Sigmoid colon (tissue), 7 donors: ENCODE data around the gene SYT11. TPM values are rescaled to one million over a fixed set of nuclear protein-coding genes. Genes with fewer than 3 reads are reported as not detected.
"Not testable (repeated sequence)": the region's sequence is repeated elsewhere in the genome, so short reads cannot be mapped to it uniquely, and the experiment has no call there.

Experiments
- DNase-seq: peaks from one replicate; pipeline ENCODE4 v3.0.0-alpha.2; 2019
- H3K27ac ChIP-seq, 4 donors: fragments of 200-600 bp; sonication (generic); one replicate each; pipeline ENCODE4 v1.5.1; 2016 to 2019; ENCODE audit warnings: mild to moderate bottlenecking in 1 of 4
- H3K27me3 ChIP-seq, 3 donors: fragments of 200-600 bp; sonication (generic); one replicate each; pipeline ENCODE4 v1.5.1; 2019; ENCODE audit warnings: mild to moderate bottlenecking in 1 of 3
- H3K36me3 ChIP-seq, 4 donors: fragments of 200-600 bp; sonication (generic); one replicate each; pipeline ENCODE4 v1.5.1; 2016 to 2019
- H3K4me1 ChIP-seq, 4 donors: fragments of 200-600 bp; sonication (generic); one replicate each; pipeline ENCODE4 v1.5.1; 2017 to 2019
- H3K4me3 ChIP-seq, 4 donors: fragments of 200-600 bp; sonication (generic); one replicate each; pipeline ENCODE4 v1.5.1; 2017 to 2019; ENCODE audit warnings: mild to moderate bottlenecking in 2 of 4, moderate library complexity in 1 of 4
- H3K9me3 ChIP-seq, 4 donors: fragments of 200-600 bp in 3 of 4; sonication (generic) in 3 of 4; one replicate each; pipeline versions ENCODE4 v1.5.1 to v1.6.1; 2013 to 2019
- EP300 ChIP-seq, 4 donors: sonication (generic); formaldehyde crosslinking; IDR thresholded peaks; one replicate each; pipeline ENCODE4 v1.6.1; 2017; ENCODE audit warnings: antibody characterized with exemption in 4 of 4
- POLR2A ChIP-seq, 2 donors: fragments of 450-650 bp; IDR thresholded peaks; one replicate each; pipeline ENCODE4 v1.6.1; 2016; ENCODE audit warnings: antibody characterized with exemption in 2 of 2, mild to moderate bottlenecking in 2 of 2, moderate library complexity in 2 of 2
- POLR2AphosphoS5 ChIP-seq, 4 donors: sonication (generic); formaldehyde crosslinking; IDR thresholded peaks; one replicate each; pipeline ENCODE4 v1.6.1; 2017; ENCODE audit warnings: antibody characterized with exemption in 4 of 4
- WGBS, 2 donors: extraction: QIAGEN DNeasy Blood & Tissue Kit; methylation state at CpG; one replicate each; pipeline ENCODE4 v1.1.7; 2013; 5-methylcytosine and 5-hydroxymethylcytosine counted together
- intact Hi-C: fragments of 100-400 bp; cut with DNase I; formaldehyde crosslinking; loops from one replicate; pipeline ENCODE4 v1.15.1; 2023
- polyA plus RNA-seq, 3 donors: library from polyadenylated mRNA; stranded (reverse); fragments of 200-250 nt; gene quantifications; one replicate each; pipeline ENCODE4 v1.2.3, GENCODE V29; 2013
- total RNA-seq, 4 donors: library from RNA; depleted of rRNA; stranded (reverse); fragments of >200 nt; gene quantifications; one replicate each; pipeline ENCODE4 v1.1.0, GENCODE V29; 2016
- TF ChIP-seq, protein P1 (sequence below), 4 experiments: fragments of 450-650 bp in 3 of 4; fragments of 200-600 bp in 1 of 4; IDR thresholded peaks; one replicate each; pipeline ENCODE4 v1.5.1; 2016 to 2019; ENCODE audit warnings: antibody characterized with exemption in 4 of 4, mild to moderate bottlenecking in 3 of 4, moderate library complexity in 2 of 4
- donor health status: healthy with polysubstance abuse.
- donor health status: Bipolar disorder and iron deficiency.
- donor health status: healthy.

The SYT11 gene
- total and polyA plus RNA-seq, 7 donors = under 0.01 to 29.1 (median 14.0) TPM

GRCh38 chr1:155893389-155894142 lies 34.2 kb downstream of the SYT11 start:
- H3K36me3 ChIP-seq = peaks cover 0 to 25% (median 8%) of the 10 kb centered on the region in 4 donors
- peak in 1 of 4 donors; percentile 52 for TF ChIP-seq POLR2AphosphoS5 (IDR thresholded peaks at IDR 0.05)
- no peak for TF ChIP-seq POLR2A (IDR thresholded peaks at IDR 0.05)
- TF ChIP-seq, protein P1, sequence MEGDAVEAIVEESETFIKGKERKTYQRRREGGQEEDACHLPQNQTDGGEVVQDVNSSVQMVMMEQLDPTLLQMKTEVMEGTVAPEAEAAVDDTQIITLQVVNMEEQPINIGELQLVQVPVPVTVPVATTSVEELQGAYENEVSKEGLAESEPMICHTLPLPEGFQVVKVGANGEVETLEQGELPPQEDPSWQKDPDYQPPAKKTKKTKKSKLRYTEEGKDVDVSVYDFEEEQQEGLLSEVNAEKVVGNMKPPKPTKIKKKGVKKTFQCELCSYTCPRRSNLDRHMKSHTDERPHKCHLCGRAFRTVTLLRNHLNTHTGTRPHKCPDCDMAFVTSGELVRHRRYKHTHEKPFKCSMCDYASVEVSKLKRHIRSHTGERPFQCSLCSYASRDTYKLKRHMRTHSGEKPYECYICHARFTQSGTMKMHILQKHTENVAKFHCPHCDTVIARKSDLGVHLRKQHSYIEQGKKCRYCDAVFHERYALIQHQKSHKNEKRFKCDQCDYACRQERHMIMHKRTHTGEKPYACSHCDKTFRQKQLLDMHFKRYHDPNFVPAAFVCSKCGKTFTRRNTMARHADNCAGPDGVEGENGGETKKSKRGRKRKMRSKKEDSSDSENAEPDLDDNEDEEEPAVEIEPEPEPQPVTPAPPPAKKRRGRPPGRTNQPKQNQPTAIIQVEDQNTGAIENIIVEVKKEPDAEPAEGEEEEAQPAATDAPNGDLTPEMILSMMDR (IDR thresholded peaks at IDR 0.05) = no peak
- intact Hi-C loops = no loop called here

GRCh38 chr1:155895617-155896016 lies 36.2 kb downstream of the SYT11 start:
- H3K27me3 ChIP-seq, DNase-seq, H3K4me3 ChIP-seq, H3K9me3 ChIP-seq, H3K27ac ChIP-seq, intact Hi-C loops: not testable (repeated sequence)
- Histone ChIP-seq H3K36me3 (peaks cover 6 to 45% (median 21%) of the 10 kb centered on the region in 4 donors), H3K4me1 (peaks cover 0 to 14% (median 2%) of the 10 kb centered on the region in 4 donors)
- WGBS, 2 donors = 94 to 97% methylated on average over 6 of the region's 6 CpGs

More at GRCh38 chr1:155893389-155894142, 34.2 kb downstream of the SYT11 start:
- no peak overlapping the region for H3K4me3 ChIP-seq
- WGBS, 2 donors = 41 to 68% methylated on average over 10 of the region's 10 CpGs
- peaks cover 0 to 14% (median 2%) of the 10 kb centered on the region in 4 donors for H3K4me1 ChIP-seq
- no peaks in the 10 kb centered on the region for H3K27me3 ChIP-seq
- DNase-seq = no peak
- H3K27ac ChIP-seq = peak overlapping the region; percentile 47 to 64 (median 59)
- no peaks in the 10 kb centered on the region for H3K9me3 ChIP-seq

DNA sequence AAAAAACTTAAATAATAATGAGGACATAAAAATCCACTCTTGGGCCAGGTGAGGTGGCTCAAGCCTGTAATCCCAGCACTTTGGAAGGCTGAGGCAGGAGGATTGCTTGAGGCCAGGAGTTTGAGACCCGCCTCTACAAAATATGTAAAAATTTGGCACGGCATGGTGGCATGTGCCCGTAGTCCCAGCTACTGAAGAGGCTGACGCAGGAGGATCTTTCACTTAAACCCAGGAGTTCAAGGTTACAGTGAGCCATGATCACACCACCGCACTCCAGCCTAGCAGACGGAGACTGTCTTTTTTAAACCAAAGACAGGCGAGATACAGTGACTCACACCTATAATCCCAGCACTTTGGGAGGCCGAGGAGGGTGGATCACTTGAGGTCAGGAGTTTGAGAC lies 37.1 kb downstream of the SYT11 start:
- DNase-seq, H3K27ac ChIP-seq, H3K4me3 ChIP-seq, intact Hi-C loops, H3K27me3 ChIP-seq, H3K9me3 ChIP-seq: not testable (repeated sequence)
- 95 to 97% methylated on average over 8 of the region's 8 CpGs for WGBS, 2 donors
- H3K4me1 ChIP-seq = peaks cover 0 to 14% (median 2%) of the 10 kb centered on the region in 4 donors
- H3K36me3 ChIP-seq = peaks cover 13 to 54% (median 26%) of the 10 kb centered on the region in 4 donors

GRCh38 chr1:155897746-155898145 lies 38.4 kb downstream of the SYT11 start:
- H3K36me3 ChIP-seq = peaks cover 13 to 66% (median 38%) of the 10 kb centered on the region in 4 donors
- no peak overlapping the region for H3K27ac ChIP-seq
- TF ChIP-seq, protein P1 (IDR thresholded peaks at IDR 0.05) = no peak
- TF ChIP-seq POLR2A (IDR thresholded peaks at IDR 0.05) (no peak), POLR2AphosphoS5 (IDR thresholded peaks at IDR 0.05) (no peak)
- no peak overlapping the region for H3K4me3 ChIP-seq
- no peaks in the 10 kb centered on the region for H3K27me3 ChIP-seq
- no peaks in the 10 kb centered on the region for H3K9me3 ChIP-seq
- H3K4me1 ChIP-seq = peaks cover 0 to 11% (median 2%) of the 10 kb centered on the region in 4 donors
- intact Hi-C loops = no loop called here
- 81 to 86% methylated on average over 1 of the region's 1 CpG for WGBS, 2 donors
- no peak for DNase-seq

GRCh38 chr1:155898888-155899287 lies 39.5 kb downstream of the SYT11 start:
- DNase-seq = no peak
- intact Hi-C loops = no loop called here
- no peak for TF ChIP-seq POLR2AphosphoS5 (IDR thresholded peaks at IDR 0.05)
- TF ChIP-seq POLR2A (IDR thresholded peaks at IDR 0.05) = no peak
- TF ChIP-seq, protein P1 (IDR thresholded peaks at IDR 0.05) = no peak
- TF ChIP-seq EP300 (IDR thresholded peaks at IDR 0.05) = no peak
- no peaks in the 10 kb centered on the region for H3K9me3 ChIP-seq
- no peaks in the 10 kb centered on the region for H3K27me3 ChIP-seq
- H3K36me3 ChIP-seq = peaks cover 15 to 78% (median 49%) of the 10 kb centered on the region in 4 donors
- H3K4me3 ChIP-seq = no peak overlapping the region
- H3K27ac ChIP-seq = no peak overlapping the region
- peaks cover 0 to under 1% (median 0%) of the 10 kb centered on the region in 4 donors for H3K4me1 ChIP-seq
- WGBS, 2 donors = 77 to 82% methylated on average over 2 of the region's 2 CpGs
